ENCODE measurements around the gene IRS2. TPM values are rescaled to one million over a fixed set of nuclear protein-coding genes. Genes with fewer than 3 reads are reported as not detected.

Gene IRS2
- total and polyA plus RNA-seq, 2 of the 8 experiments (the other 6 are each of a cell fraction or from before 2014, with no cell fraction given), result 2.6 to 17.0 TPM

DNA sequence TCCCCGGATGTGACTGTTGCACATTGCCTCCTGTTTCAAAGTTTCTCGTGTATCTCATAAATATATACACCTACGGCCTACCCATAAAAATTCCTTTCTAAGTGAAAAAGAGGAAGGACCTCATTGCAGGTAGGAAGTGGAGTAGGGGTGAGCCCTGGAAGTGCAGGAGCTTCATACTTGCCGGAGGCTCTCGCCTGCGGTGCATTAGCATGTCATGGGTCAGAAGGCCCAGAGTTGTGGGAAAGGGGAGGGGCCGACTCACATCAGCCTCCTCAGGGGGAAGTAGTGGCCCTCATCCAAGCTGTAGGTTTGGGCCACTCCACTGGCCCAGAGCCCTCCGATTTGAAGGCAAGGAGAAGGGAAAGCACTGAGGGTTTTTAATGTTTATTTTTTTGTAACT, 26.0 kb upstream of the IRS2 start (continued):
- TF ChIP-seq KDM4A (IDR thresholded peaks at IDR 0.05; ENCODE audit: low read depth, low read length, severe bottlenecking), result no peak
- no peak for TF ChIP-seq CREB1 (IDR thresholded peaks at IDR 0.05)
- no peak for TF ChIP-seq RXRA (IDR thresholded peaks at IDR 0.05; ENCODE audit: insufficient read depth, low read depth, low read length)
- TF ChIP-seq TAF1 (IDR thresholded peaks at IDR 0.05; ENCODE audit: low read depth, low read length), result no peak
- TF ChIP-seq, protein P1, sequence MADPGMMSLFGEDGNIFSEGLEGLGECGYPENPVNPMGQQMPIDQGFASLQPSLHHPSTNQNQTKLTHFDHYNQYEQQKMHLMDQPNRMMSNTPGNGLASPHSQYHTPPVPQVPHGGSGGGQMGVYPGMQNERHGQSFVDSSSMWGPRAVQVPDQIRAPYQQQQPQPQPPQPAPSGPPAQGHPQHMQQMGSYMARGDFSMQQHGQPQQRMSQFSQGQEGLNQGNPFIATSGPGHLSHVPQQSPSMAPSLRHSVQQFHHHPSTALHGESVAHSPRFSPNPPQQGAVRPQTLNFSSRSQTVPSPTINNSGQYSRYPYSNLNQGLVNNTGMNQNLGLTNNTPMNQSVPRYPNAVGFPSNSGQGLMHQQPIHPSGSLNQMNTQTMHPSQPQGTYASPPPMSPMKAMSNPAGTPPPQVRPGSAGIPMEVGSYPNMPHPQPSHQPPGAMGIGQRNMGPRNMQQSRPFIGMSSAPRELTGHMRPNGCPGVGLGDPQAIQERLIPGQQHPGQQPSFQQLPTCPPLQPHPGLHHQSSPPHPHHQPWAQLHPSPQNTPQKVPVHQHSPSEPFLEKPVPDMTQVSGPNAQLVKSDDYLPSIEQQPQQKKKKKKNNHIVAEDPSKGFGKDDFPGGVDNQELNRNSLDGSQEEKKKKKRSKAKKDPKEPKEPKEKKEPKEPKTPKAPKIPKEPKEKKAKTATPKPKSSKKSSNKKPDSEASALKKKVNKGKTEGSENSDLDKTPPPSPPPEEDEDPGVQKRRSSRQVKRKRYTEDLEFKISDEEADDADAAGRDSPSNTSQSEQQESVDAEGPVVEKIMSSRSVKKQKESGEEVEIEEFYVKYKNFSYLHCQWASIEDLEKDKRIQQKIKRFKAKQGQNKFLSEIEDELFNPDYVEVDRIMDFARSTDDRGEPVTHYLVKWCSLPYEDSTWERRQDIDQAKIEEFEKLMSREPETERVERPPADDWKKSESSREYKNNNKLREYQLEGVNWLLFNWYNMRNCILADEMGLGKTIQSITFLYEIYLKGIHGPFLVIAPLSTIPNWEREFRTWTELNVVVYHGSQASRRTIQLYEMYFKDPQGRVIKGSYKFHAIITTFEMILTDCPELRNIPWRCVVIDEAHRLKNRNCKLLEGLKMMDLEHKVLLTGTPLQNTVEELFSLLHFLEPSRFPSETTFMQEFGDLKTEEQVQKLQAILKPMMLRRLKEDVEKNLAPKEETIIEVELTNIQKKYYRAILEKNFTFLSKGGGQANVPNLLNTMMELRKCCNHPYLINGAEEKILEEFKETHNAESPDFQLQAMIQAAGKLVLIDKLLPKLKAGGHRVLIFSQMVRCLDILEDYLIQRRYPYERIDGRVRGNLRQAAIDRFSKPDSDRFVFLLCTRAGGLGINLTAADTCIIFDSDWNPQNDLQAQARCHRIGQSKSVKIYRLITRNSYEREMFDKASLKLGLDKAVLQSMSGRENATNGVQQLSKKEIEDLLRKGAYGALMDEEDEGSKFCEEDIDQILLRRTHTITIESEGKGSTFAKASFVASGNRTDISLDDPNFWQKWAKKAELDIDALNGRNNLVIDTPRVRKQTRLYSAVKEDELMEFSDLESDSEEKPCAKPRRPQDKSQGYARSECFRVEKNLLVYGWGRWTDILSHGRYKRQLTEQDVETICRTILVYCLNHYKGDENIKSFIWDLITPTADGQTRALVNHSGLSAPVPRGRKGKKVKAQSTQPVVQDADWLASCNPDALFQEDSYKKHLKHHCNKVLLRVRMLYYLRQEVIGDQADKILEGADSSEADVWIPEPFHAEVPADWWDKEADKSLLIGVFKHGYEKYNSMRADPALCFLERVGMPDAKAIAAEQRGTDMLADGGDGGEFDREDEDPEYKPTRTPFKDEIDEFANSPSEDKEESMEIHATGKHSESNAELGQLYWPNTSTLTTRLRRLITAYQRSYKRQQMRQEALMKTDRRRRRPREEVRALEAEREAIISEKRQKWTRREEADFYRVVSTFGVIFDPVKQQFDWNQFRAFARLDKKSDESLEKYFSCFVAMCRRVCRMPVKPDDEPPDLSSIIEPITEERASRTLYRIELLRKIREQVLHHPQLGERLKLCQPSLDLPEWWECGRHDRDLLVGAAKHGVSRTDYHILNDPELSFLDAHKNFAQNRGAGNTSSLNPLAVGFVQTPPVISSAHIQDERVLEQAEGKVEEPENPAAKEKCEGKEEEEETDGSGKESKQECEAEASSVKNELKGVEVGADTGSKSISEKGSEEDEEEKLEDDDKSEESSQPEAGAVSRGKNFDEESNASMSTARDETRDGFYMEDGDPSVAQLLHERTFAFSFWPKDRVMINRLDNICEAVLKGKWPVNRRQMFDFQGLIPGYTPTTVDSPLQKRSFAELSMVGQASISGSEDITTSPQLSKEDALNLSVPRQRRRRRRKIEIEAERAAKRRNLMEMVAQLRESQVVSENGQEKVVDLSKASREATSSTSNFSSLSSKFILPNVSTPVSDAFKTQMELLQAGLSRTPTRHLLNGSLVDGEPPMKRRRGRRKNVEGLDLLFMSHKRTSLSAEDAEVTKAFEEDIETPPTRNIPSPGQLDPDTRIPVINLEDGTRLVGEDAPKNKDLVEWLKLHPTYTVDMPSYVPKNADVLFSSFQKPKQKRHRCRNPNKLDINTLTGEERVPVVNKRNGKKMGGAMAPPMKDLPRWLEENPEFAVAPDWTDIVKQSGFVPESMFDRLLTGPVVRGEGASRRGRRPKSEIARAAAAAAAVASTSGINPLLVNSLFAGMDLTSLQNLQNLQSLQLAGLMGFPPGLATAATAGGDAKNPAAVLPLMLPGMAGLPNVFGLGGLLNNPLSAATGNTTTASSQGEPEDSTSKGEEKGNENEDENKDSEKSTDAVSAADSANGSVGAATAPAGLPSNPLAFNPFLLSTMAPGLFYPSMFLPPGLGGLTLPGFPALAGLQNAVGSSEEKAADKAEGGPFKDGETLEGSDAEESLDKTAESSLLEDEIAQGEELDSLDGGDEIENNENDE (IDR thresholded peaks at IDR 0.05; ENCODE audit: insufficient replicate concordance, low read length), result no peak
- no peak for TF ChIP-seq SIX5 (IDR thresholded peaks at IDR 0.05; ENCODE audit: low read depth, low read length)

Measured in H1 (cell line).